Retina (tissue), 1 donor: ENCODE measurements around the gene MICALL2.
A peak's percentile ranks its signal among the peaks of the same experiment; 100 is the strongest.

Experiments used
- DNase-seq: peaks from one replicate; pipeline ENCODE4 v3.0.0-alpha.2; 2016

The MICALL2 gene

DNA sequence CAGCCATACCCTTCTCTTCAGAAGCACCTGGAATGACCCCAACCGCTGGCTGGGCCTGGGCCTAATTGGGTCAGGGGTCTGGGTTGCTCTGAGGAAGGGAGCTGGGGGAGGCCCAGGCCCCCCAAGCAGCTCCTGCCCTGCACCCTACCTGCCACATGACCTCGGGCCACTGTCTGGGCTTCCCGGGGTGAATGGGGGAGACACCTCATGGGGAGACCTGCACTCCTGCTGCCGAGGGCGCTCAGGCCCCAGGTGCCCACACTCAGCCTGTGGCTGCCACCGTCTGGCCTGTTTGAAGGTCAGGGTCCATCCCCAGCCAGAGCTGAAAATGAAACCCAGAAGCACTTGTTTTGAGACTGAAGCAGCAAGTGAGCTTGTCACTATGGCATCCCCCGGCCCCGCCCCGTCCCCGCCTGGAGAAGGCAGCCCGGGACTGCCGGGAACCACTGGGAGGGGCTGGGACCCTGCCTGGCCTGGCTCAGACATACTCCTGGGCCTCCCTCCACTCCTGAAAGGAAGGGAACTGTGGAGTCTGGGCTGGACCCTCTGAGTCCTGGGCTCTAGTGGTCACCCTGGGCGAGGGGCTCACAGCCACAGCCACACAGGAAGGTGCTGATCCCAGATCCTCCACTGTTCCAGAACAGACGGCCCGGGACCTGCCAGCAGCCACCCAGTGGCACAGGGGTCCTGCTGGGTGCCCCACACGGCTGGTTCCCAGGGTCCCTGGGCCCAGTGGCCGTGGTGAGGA, 7.4 kb upstream of the MICALL2 start:
- DNase-seq, result peak; percentile 59

DNA sequence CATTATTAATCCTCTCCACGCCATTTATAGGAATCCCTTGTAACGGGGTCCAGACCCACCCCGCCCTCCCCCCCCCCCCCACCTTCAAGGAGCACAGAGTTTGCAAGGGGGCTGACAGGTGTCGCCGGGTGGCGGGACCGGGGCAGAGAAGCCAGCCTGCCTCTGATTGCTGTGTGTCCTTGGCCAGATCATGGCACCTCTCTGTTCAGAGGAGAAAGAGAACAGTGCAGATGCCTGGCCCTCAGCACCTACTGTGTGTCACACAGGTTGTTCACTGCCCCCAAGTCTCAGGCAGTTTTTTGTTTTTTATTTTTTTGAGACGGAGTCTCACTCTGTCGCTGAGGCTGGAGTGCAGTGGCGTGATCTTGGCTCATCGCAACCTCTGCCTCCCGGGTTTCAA, 5.4 kb upstream of the MICALL2 start:
- DNase-seq, result no peak

DNA sequence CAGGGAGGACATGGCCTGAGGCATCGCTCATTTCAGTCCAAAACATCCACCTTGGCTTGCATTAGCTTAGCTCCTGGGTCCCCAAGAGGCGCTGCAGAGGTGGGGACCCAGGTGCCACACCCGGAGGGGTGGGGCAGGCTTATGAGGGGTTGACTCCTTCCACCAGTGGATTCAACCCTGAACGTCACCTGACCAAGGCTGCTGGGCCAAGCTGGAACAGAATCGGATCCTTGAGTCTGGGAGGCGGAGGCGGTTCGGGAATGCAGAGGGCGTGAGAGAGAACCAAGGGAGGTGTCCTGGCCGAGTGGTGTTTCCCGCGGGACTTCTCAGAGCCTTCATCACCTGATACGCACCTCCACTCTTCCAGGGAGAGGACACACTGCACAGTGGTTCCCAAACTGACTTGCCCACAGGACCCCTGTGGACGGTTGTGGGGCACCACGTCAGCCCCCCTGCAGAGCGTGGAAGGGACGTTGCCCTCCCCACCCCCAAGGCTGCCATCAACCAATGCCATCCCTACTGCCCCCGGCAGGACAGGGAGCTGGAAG, 4.5 kb upstream of the MICALL2 start:
- DNase-seq, result peak; percentile 10

- peak; percentile 15 for DNase-seq
Observed at GRCh38 chr7:1461646-1462375, 2.5 kb upstream of the MICALL2 start.

DNA sequence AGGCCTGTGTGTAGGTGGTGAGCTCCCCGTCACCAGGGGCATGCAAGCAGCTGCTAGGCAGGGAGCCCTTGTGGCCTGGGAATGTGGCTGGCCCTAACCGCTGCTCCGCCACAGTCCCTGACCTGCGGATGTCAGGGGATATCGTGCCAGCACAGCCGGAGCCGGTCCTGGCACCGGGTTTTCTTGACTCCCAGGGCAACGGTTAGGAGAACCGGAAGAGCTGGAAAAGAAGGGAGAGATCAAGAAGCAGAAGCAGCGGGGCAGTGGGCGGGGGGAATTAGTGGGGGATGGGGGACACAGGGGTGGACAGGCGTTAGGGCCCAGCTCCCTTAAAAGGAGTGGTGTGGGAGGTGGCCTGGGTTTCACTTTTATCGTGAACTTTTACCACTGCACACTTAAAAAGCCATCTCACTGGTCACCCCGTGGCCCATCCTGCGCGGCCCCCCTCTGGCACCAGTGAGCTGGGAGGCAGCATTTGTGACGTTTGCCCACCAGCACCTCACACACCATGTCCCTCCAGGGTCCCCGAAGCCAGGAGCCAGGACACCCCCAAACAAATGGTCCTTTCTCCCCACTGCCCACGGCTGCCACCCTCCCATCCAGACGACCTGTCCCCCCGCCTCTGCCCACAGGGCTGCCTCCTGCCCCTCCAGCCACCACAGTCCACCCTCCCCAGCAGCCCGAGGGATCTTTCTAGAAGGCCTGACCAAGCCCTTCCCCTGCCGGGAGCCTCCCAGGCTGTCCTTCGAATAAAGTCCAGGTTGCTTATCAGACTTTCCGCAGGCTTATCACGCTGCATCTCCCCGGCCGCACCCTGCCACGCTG, 1.8 kb upstream of the MICALL2 start:
- peak; percentile 10 for DNase-seq

- peak; percentile 61 for DNase-seq
Observed at GRCh38 chr7:1459920-1460820, 900 bp upstream of the MICALL2 start.

- DNase-seq, result peak; percentile 84
Observed at GRCh38 chr7:1459512-1459892, 232 bp upstream of the MICALL2 start.

- DNase-seq, result peak; percentile 27
Observed at GRCh38 chr7:1457949-1458682, 1.2 kb downstream of the MICALL2 start.

DNA sequence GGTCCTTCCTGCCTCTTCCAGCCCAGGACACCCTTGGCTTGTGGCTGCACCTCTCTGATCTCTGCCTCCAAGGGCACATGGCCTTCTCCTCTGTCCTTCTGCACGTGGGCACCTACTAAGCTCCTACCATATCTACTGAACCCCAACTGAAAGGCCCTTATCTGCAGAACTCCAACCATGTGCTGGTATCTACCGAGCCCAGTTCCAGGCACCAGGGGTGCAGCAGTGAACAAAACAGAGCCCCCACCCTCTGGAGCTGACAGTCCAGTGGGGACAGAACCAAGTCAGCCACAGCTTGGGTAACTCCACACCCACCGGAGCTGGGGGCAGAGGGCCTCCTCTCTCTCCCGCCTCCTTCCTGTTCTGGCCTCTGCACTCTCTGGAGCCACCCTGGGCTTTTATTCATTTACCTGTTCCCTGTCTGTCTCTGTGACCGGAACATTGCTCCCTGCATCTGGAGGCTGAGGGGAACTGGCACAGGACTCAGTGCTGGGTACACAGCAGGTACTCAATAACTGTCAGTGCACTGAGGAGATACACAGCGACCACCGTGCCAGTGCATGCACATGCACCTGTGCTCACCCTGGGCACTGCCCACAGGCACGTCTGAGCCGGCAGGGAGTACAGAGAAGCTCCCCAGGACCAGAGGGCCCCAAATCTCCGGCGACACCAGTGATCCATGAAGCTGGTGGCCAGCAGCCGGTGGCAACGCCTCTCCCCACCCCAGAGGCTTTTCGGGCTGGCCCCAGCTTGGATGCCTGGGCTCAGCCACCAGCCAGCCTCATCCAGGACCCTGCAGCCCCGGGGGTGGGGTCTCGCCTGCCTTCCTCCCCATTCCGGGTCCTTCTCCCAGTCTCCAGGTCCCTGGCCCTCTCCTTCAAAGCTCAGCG, 2.0 kb downstream of the MICALL2 start:
- DNase-seq, result no peak

DNA sequence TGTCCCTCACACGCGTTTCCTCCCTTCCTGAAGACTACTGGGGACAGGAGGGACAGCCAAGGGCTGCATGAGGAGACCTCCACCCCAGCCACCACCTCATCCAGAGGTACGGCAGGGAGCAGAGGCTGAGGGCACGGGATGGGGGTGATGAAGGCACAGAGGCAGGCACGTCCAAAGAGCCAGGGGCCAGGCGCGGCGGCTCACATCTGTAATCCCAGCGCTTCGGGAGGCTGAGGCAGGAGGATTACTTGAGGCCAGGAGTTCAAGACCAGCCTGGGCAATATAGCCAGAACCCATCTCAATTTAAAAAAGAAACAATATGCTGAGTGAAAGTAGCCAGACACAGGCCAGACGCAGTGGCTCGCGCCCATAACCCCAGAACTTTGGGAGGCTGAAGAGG, 3.3 kb downstream of the MICALL2 start:
- no peak for DNase-seq

- no peak for DNase-seq
Observed at GRCh38 chr7:1455241-1455939, 3.9 kb downstream of the MICALL2 start.

GRCh38 chr7:1454542-1454941, 4.7 kb downstream of the MICALL2 start:
- no peak for DNase-seq

- DNase-seq, result peak; percentile 50
Observed at GRCh38 chr7:1452205-1452604, 7.1 kb downstream of the MICALL2 start.

DNA sequence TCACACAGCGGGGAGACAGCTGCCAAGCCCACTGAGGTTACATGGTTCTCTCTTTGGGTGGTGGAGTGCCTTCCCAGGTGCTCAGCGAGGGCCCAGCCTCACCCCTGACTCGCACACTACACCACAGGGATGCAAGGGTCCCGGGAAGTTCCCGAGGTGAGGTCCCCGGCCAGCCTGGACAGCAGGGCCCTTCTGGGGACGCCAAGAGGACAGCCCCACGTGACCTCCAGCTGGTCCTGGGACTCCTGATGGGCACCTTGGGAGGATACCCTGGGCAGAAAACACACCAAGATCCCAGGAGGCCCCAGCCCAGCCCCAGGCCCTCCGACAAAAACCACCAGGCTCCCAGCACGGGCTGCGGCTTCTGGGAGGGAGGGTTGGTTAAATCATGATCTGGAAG, 8.3 kb downstream of the MICALL2 start:
- no peak for DNase-seq

GRCh38 chr7:1450431-1450830, 8.8 kb downstream of the MICALL2 start:
- DNase-seq, result no peak

- DNase-seq, result no peak
Observed at GRCh38 chr7:1449951-1450350, 9.3 kb downstream of the MICALL2 start.

GRCh38 chr7:1449501-1449900, 9.8 kb downstream of the MICALL2 start:
- no peak for DNase-seq

DNA sequence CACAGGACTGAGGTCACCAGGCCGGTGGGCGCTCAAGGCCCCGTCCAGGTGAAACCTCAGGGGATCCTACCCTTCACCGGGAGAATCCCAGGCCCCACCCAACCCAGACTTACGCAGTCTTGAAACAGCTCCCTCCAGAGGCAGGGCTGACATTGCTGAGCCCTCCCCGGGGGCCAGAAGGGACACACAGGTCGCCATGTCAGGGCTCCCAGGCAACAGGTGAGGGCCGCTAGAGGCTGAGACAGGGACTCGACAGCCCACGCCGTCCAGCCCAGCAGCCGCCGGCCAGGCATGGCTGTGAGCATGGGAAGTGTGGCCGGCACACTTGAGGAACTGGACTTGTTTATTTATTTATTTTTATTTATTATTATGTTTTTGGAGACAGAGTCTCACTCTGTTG, 10.3 kb downstream of the MICALL2 start:
- DNase-seq, result no peak

DNA sequence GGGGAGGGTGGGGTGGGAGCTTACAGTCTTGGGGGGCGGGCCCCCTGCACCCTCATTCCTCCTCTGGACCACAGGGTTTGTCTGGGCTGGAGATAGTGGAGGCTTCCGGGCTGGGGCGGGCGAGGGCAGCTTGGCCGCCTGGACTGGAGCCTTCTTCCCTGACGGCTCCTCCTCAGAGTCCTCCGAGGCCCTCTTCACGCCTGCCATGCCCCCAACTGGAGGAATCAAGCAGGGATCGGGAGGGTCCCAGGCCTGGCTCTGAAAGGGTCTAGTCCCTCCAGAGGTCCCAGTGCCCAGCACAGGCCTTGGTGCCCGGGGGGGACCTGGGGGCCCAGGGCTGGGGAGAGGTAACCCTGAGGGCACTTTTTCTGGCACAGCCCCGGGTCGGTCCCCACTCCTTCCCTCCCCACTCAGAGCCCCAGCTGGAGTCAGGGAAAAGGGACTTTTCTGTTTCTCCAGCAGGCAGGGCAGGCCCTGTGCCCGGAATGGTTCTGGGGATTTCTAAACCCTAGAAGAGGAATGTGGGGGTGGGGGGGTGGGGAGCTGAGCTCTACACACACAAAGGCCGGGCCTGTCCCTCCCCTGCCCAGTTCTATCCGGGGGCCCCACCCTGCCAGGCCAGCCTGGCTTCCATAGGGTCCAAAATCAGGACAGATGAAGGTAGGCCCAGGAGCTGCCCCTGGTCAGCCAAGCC, 11.6 kb downstream of the MICALL2 start:
- DNase-seq, result no peak
